Thoracic aorta (tissue), 2 donors: ENCODE data around the gene TMEM145. TPM values are rescaled to one million over a fixed set of nuclear protein-coding genes. Genes with fewer than 3 reads are reported as not detected.

Experiments used
- ATAC-seq: fragments of 150-250 bp; one replicate; pipeline ENCODE4 v1.8.0; 2017; ENCODE audit warnings: low read depth; ENCODE audit not compliant: insufficient number of reproducible peaks, low FRiP score
- DNase-seq: peaks from one replicate; pipeline ENCODE4 v3.0.0-alpha.2; 2020; ENCODE audit warnings: low spot score
- H3K27ac ChIP-seq, 2 donors: fragments of 200-600 bp; sonication (generic); 1 replicate in 1 of 2; 2 replicates in 1 of 2; pipeline ENCODE4 v1.5.1; 2016; ENCODE audit warnings: mild to moderate bottlenecking in 2 of 2, moderate library complexity in 2 of 2
- H3K27me3 ChIP-seq: fragments of 200-600 bp; sonication (generic); replicated peaks from 2 replicates; pipeline ENCODE4 v1.6.0; 2016; ENCODE audit warnings: mild to moderate bottlenecking; ENCODE audit not compliant: insufficient read depth
- H3K36me3 ChIP-seq: fragments of 200-600 bp; sonication (generic); one replicate; pipeline ENCODE4 v1.5.1; 2016
- H3K4me1 ChIP-seq, 2 donors: fragments of 200-600 bp; sonication (generic); 1 replicate in 1 of 2; 2 replicates in 1 of 2; pipeline versions ENCODE4 v1.5.1 to v1.6.0; 2016; ENCODE audit warnings: low read depth in 2 of 2, mild to moderate bottlenecking in 1 of 2; ENCODE audit not compliant: control insufficient read depth in 1 of 2
- H3K4me3 ChIP-seq: fragments of 200-600 bp; sonication (generic); 2 replicates; pipeline ENCODE4 v1.5.1; 2016; ENCODE audit warnings: mild to moderate bottlenecking
- H3K9me3 ChIP-seq: fragments of 200-600 bp; sonication (generic); 2 replicates; pipeline ENCODE4 v1.5.1; 2016
- CTCF ChIP-seq: fragments of 200-600 bp; sonication (generic); IDR thresholded peaks from one replicate; pipeline ENCODE4 v1.5.1; 2019; ENCODE audit warnings: antibody characterized with exemption
- total RNA-seq, 2 donors: library from RNA; depleted of rRNA; stranded (reverse); fragments of >200 nt; gene quantifications; one replicate each; pipeline versions ENCODE4 v1.1.0 to v1.2.3, GENCODE V29; 2016

Gene TMEM145
- total RNA-seq, 2 donors from 2014 or later: not detected

- ATAC-seq: no peak
- Histone ChIP-seq H3K27me3 (no peaks in the 10 kb centered on the region), H3K4me3 (no peak overlapping the region), H3K27ac (no peak overlapping the region), H3K9me3 (no peaks in the 10 kb centered on the region), H3K4me1 (peaks cover 2 to 9% of the 10 kb centered on the region in 2 donors), H3K36me3 (no peaks in the 10 kb centered on the region)
- DNase-seq: no peak
- TF ChIP-seq CTCF: no peak
These were observed 3.4 kb upstream of the TMEM145 start for GRCh38 chr19:42309686-42310085.

- DNase-seq (no peak), ATAC-seq (no peak)
- no peak for TF ChIP-seq CTCF
- no peak overlapping the region for H3K27ac ChIP-seq
- H3K27me3 ChIP-seq: no peaks in the 10 kb centered on the region
- no peaks in the 10 kb centered on the region for H3K36me3 ChIP-seq
- no peak overlapping the region for H3K4me3 ChIP-seq
- no peaks in the 10 kb centered on the region for H3K9me3 ChIP-seq
- H3K4me1 ChIP-seq: peaks cover 2 to 9% of the 10 kb centered on the region in 2 donors
These were observed 1.5 kb upstream of the TMEM145 start for GRCh38 chr19:42311657-42312056.

GRCh38 chr19:42312370-42312769 lies 739 bp upstream of the TMEM145 start:
- H3K27me3 ChIP-seq: no peaks in the 10 kb centered on the region
- ATAC-seq: no peak

GRCh38 chr19:42313840-42314755 lies 989 bp downstream of the TMEM145 start:
- H3K27ac ChIP-seq: no peak overlapping the region
- H3K4me1 ChIP-seq: peaks cover 2 to 9% of the 10 kb centered on the region in 2 donors
- no peaks in the 10 kb centered on the region for H3K27me3 ChIP-seq
- no peak overlapping the region for H3K4me3 ChIP-seq
- no peak for ATAC-seq
- no peaks in the 10 kb centered on the region for H3K36me3 ChIP-seq
- DNase-seq: no peak
- TF ChIP-seq CTCF: peak; percentile 26
- H3K9me3 ChIP-seq: no peaks in the 10 kb centered on the region

More at GRCh38 chr19:42312370-42312769, 739 bp upstream of the TMEM145 start:
- Histone ChIP-seq H3K4me3 (no peak overlapping the region), H3K9me3 (no peaks in the 10 kb centered on the region), H3K27ac (no peak overlapping the region), H3K36me3 (no peaks in the 10 kb centered on the region), H3K4me1 (peaks cover 2 to 9% of the 10 kb centered on the region in 2 donors)
- DNase-seq: no peak
- no peak for TF ChIP-seq CTCF

GRCh38 chr19:42315024-42315423 lies 1.9 kb downstream of the TMEM145 start:
- no peak overlapping the region for H3K4me3 ChIP-seq
- DNase-seq: no peak
- no peaks in the 10 kb centered on the region for H3K36me3 ChIP-seq

More at GRCh38 chr19:42315024-42315423, 1.9 kb downstream of the TMEM145 start:
- no peak for TF ChIP-seq CTCF
- Histone ChIP-seq H3K4me1 (peaks cover 2 to 9% of the 10 kb centered on the region in 2 donors), H3K9me3 (no peaks in the 10 kb centered on the region), H3K27ac (no peak overlapping the region), H3K27me3 (no peaks in the 10 kb centered on the region)
- ATAC-seq: no peak
